OCI-M2 (cell line): ENCODE measurements around the gene OR2T10.
"Not testable (repeated sequence)": the region's sequence is repeated elsewhere in the genome, so short reads cannot be mapped to it uniquely, and the experiment has no call there.

ENCODE experiments used
- DNase-seq: peaks from one replicate; lab custom pipeline; 2025; ENCODE audit not compliant: unreplicated experiment; lab: John Stamatoyannopoulos, UW

Gene OR2T10

GRCh38 chr1:248596615-248597014 is 885 bp downstream of the OR2T10 start:
- DNase-seq, result no peak

- DNase-seq, result no peak
Measured at GRCh38 chr1:248593226-248593625, 4.3 kb downstream of the OR2T10 start.

GRCh38 chr1:248592655-248593054 is 4.8 kb downstream of the OR2T10 start:
- DNase-seq, result no peak

GRCh38 chr1:248590055-248590454 is 7.4 kb downstream of the OR2T10 start:
- no peak for DNase-seq

- no peak for DNase-seq
Measured at GRCh38 chr1:248589334-248589733, 8.2 kb downstream of the OR2T10 start.

- DNase-seq, result no peak
Measured at GRCh38 chr1:248585266-248585665, 12.2 kb downstream of the OR2T10 start.

- DNase-seq, result no peak
Measured at GRCh38 chr1:248576260-248576980, 21.1 kb downstream of the OR2T10 start.

- DNase-seq, result not testable (repeated sequence)
Measured at GRCh38 chr1:248574657-248575056, 22.8 kb downstream of the OR2T10 start, which contains the start of gene OR2T34. OR2T34 (minus strand) TSS chr1:248574757; CDS start chr1:248574757, 0 bp downstream.

- DNase-seq, result not testable (repeated sequence)
Measured at GRCh38 chr1:248573856-248574255, 23.6 kb downstream of the OR2T10 start.

- DNase-seq, result not testable (repeated sequence)
Measured at GRCh38 chr1:248572049-248572448, 25.5 kb downstream of the OR2T10 start.

GRCh38 chr1:248570811-248571210 is 26.7 kb downstream of the OR2T10 start:
- not testable (repeated sequence) for DNase-seq

- not testable (repeated sequence) for DNase-seq
Measured at GRCh38 chr1:248569049-248569448, 28.5 kb downstream of the OR2T10 start.

- not testable (repeated sequence) for DNase-seq
Measured at GRCh38 chr1:248565530-248566373, 31.7 kb downstream of the OR2T10 start.

- not testable (repeated sequence) for DNase-seq
Measured at GRCh38 chr1:248562672-248563071, 34.8 kb downstream of the OR2T10 start, which contains the start of gene OR2T29. OR2T29 (minus strand) TSS chr1:248562772; CDS start chr1:248559491, 3,281 bp downstream.

GRCh38 chr1:248551027-248551426 is 46.5 kb downstream of the OR2T10 start:
- DNase-seq, result not testable (repeated sequence)

GRCh38 chr1:248547383-248547782 is 50.1 kb downstream of the OR2T10 start:
- DNase-seq, result not testable (repeated sequence)
